GM19099 (cell line): Measurements from ENCODE around the gene IFT52.

Source experiments
- POLR2A ChIP-seq: IDR thresholded peaks from 3 replicates; pipeline ENCODE4 v1.6.1; 2011; ENCODE audit warnings: low read depth; ENCODE audit not compliant: insufficient read length; ENCODE audit errors: extremely low read depth

Gene IFT52

GRCh38 chr20:43584448-43585136 is 6.1 kb upstream of the IFT52 start:
- TF ChIP-seq POLR2A: no peak

- TF ChIP-seq POLR2A: no peak
These were observed 4.1 kb upstream of the IFT52 start for GRCh38 chr20:43586641-43587040.

DNA sequence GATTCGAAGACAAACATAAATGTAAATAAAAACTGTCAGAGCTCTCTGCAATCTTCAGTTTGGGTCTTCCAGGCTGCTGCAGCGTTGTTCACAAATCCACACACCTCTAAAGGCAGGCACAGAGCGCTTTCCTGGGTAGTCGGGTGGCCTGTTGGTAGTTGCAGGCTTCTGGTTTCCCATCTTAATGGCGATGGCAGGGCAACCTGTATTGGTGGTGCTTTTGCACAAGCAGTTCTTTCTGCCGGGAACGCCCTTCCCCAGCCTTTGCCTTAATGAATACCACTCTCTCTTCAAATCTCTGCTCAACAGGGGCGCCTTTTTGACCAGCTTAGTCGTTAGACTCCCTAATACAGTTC is 723 bp upstream of the IFT52 start:
- TF ChIP-seq POLR2A: no peak

DNA sequence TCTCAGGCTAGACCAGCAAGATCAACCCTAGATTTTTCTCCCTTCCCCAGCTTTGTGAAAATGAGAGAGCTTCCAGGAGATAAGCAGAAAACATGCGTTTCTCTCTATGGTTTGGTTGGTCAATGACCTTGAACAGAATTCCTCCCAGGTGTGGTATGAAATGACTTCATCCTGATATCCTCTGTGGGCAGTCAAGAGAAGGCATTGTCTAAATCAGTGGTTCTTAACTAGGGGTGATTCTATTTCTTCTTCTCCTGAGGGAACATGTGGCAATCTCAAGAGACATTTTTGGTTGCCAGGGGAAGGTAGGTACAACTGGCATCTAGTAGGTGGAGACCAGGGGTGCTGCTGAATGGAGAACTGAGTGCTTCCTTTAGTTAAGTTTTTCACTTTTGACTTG is 12.4 kb downstream of the IFT52 start:
- no peak for TF ChIP-seq POLR2A

GRCh38 chr20:43605715-43606114 is 15.0 kb downstream of the IFT52 start:
- no peak for TF ChIP-seq POLR2A

DNA sequence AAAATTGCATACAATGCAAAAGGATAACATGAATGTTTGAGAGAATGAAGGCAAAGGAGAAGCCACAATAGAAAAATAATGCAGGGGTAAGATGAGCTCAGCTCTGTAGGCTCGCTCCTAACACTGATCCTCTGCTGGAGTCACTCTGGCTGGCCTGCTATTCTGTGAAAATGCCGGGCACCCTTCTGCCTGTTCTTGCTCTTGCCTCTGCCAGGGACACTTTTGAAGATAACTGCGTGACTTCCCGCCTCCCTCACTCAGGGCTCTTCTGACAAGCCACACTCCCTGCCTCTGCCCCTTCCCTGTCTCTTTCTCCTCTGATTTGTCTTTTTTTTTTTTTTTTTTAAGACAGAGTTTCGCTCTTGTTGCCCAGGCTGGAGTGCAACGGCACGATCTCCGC is 40.9 kb downstream of the IFT52 start:
- no peak for TF ChIP-seq POLR2A

DNA sequence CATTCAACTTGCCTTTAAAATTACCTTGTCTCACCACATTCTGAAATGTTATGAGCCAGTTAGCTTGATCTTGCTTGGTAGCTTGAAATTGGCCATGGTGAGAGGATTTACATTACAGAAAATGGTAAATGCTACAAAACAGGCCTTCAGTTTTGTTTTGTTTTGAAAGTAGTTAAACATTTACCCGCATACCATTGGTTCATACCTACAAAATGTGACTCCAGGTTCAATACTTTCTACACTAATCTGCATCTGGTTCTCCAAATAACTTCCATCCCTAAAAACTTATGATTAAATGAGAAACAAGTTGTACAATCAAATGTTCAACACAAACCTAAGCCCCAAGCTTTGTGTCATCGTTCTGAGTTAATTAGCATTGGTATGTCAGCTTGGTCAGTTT is 45.7 kb downstream of the IFT52 start:
- TF ChIP-seq POLR2A: no peak

DNA sequence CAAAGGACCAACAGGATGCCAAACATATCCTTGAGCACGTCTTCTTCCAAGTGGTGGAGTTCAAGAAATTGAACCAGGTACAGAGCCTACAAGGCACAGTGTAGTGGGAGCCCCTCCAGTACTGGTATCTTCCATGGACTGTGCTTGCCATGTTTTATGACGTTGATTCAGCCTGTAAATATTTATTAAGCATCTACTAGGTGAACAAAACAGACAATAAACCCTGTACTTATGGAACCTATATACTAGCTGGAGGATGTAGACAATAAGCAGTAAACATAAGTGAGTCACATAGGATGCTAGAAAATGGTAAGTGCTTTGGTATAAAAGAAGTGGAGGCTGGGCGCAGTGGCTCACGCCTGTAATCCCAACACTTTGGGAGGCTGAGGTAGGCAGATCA is 51.8 kb downstream of the IFT52 start:
- no peak for TF ChIP-seq POLR2A

DNA sequence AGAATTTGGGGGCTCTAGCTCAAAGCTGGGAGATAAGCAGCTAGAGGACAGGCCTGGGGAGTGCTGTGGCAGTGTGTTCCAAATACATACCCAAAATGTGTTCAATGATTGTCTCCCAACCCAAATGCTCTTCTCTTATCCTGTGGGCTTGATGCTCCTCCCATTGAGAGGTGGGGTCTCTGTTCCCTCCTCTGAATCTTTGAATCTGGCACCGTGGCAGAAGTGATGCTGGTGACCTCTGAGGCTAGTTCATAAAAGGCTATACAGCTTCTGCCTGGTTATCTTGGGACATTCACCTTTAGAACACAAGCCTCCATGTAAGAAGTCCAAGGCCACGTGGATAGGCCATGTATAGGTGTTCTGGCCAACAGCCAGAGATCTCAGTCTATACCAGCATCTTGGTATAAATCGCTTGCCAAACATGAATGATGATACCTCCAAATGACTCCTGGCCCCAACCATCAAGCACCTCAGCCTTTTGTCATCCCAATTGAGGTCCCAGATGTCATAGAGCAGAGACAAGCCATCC is 60.3 kb downstream of the IFT52 start:
- no peak for TF ChIP-seq POLR2A

DNA sequence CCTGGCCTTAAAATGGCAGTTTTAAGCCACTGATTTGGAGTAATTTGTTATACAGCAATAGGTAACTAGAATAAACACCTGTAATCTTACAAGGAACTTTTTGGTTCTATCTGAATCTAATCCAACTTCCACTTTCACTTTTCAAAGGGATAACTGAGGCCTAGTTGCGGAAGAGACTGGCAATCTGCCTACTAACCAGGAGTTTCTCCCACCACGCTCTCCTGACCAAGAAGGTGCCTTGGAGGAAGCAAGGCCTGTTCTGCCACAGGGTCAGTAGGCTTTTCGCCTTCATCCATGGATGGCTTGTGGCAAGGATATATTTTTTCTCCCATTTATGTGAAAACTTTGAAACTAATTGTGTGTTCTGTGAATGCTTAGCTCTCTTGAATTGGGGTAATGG is 63.2 kb downstream of the IFT52 start:
- no peak for TF ChIP-seq POLR2A

DNA sequence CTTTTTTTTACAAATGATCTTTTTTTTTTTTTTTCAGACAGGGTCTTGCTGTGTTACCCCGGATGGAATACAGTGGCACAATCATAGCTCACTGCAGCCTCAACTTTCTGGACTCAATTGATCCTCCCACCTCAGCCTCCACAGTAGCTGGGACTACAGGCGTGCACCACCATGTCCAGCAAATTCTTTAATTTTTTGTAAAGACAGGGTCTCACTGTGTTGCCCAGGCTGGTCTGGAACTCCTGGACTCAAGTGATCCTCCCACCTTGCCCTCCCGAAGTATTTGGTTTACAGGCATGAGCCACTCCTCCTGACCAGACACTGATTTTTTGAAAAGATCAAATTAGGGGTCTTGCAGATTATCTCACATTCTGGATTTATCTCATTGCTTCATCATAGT is 65.2 kb downstream of the IFT52 start:
- TF ChIP-seq POLR2A: no peak

DNA sequence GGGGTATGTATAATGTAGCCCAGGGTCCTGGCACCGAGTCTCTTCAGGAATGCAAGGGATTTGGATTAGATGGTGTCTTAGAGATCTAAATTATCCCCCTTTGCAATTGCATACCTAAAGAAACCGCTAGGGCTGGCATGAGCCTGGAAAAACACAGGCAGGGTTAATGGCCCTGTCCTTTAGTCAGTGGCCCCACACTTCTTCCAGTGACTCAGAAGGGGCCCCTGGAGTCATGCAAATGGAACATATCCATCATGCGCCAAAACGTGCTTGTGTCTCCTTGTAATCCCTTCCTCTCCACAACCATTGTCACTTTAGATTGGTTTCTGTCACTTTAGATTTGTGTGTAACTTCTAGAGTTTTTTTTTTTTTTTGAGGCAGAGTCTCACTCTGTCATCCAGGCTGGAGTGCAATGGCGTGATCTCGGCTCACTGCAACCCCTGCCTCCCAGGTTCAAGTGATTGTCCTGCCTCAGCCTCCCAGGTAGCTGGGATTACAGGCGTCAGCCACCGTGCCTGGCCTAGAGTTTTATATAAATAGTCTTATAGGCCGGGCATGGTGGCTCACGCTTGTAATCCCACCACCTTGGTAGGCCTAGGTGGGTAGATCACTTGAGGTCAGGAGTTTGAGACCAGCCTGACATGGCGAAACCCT is 67.5 kb downstream of the IFT52 start:
- no peak for TF ChIP-seq POLR2A

DNA sequence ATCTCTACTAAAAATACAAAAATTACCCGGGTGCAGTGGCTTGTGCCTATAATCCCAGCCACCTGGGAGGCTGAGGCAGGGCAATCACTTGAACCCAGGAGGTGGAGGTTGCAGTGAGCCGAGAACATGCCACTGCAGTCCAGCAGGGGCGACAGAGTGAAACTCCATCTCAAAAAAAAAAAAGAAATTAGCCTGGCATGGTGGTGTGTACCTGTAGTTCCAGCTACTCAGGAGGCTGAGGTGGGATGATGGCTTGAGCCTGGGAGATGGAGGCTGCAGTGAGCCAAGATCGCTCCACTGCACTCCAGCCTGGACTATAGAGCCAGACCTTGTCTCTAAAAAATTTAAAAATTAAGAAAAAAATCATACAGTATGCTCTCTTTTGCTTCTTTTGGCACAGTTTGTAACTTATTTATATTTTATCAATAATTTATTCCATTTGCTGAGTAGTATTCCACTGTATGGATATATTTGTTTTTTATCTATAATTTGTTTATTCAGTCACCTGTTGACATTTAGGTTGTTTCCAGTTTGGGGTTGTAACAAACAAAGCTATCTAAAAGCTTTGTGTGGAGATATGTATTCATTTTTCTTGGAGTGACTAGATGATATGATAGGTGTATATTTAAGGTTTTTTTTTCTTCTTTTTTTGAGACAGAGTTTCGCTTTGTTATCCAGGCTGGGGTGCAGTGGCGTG is 68.1 kb downstream of the IFT52 start:
- no peak for TF ChIP-seq POLR2A

- TF ChIP-seq POLR2A: no peak
These were observed 72.4 kb downstream of the IFT52 start for GRCh38 chr20:43662943-43663655.

DNA sequence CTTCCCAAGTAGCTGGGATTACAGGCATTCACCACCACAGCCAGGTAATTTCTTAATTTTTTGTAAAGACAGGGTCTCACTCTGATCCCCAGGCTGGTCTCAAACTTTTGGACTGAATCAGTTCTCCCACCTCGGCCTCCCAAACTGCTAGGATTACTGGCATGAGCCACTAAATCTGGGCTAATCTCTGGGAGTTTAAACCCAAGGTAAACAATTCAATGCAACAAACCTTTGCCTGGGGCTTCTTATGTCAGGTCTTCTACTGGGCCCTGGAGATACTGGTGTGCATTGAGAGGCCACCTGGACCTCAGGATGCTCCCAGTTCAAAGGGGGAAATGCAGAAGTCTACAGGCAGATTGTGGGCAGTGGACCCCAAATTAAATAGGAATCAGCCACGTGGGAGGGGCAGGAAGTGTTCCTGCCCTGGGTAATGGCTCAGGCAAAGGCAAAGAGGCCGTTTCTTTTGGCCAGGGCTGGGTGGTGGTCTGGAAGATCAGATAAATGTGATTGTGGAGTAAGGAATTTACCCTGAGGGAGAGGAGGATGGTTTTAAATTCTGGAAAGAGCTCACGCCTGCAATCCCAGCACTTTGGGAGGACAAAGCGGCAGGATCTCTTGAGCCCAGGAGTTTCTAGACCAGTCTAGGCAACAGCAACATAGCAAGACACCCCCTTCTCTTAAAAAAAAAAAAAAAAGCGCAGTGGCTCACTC is 74.9 kb downstream of the IFT52 start:
- no peak for TF ChIP-seq POLR2A
